Uterus (tissue), 4 donors: ENCODE data around the gene CCDC106. TPM values are rescaled to one million over a fixed set of nuclear protein-coding genes. Genes with fewer than 3 reads are reported as not detected.
A peak's percentile ranks its signal among the peaks of the same experiment; 100 is the strongest.

Experiments used
- DNase-seq, 2 donors: peaks; one replicate each; pipeline ENCODE4 v3.0.0-alpha.2; 2019 to 2020
- H3K27ac ChIP-seq, 2 donors: fragments of 200-600 bp; sonication (generic); 1 replicate in 1 of 2; 2 replicates in 1 of 2; pipeline ENCODE4 v1.5.1; 2016 to 2018
- H3K27me3 ChIP-seq, 2 donors: fragments of 200-600 bp; sonication (generic); one replicate each; pipeline ENCODE4 v1.5.1; 2018 to 2019; ENCODE audit warnings: control low read depth in 1 of 2
- H3K36me3 ChIP-seq, 2 donors: fragments of 200-600 bp; sonication (generic); one replicate each; pipeline ENCODE4 v1.5.1; 2019; ENCODE audit warnings: control low read depth in 1 of 2
- H3K4me1 ChIP-seq, 2 donors: fragments of 200-600 bp; sonication (generic); one replicate each; pipeline ENCODE4 v1.5.1; 2018 to 2019; ENCODE audit warnings: control low read depth in 1 of 2
- H3K4me3 ChIP-seq, 2 donors: fragments of 200-600 bp; sonication (generic); 1 replicate in 1 of 2; 2 replicates in 1 of 2; pipeline ENCODE4 v1.5.1; 2018 to 2019; ENCODE audit warnings: mild to moderate bottlenecking in 1 of 2
- H3K9me3 ChIP-seq, 2 donors: fragments of 200-600 bp; sonication (generic); one replicate each; pipeline ENCODE4 v1.5.1; 2019; ENCODE audit warnings: control low read depth in 1 of 2
- POLR2A ChIP-seq, 2 donors: fragments of 450-650 bp; IDR thresholded peaks; one replicate each; pipeline ENCODE4 v1.6.1; 2016; ENCODE audit warnings: antibody characterized with exemption in 2 of 2, mild to moderate bottlenecking in 1 of 2, moderate library complexity in 1 of 2
- intact Hi-C: fragments of 100-400 bp; cut with DNase I; formaldehyde crosslinking; loops from one replicate; pipeline ENCODE4 v1.15.1; 2023; ENCODE audit warnings: low total_unique reads
- total RNA-seq, 4 donors: library from RNA; depleted of rRNA in 3 of 4; stranded (reverse); fragments of >200 nt in 3 of 4; gene quantifications; one replicate each; pipeline versions ENCODE4 v1.1.0 to v1.2.4, GENCODE V29; 2014 to 2023
- TF ChIP-seq, protein P1 (sequence below), 4 experiments: fragments of 200-600 bp in 2 of 4; fragments of 450-650 bp in 2 of 4; sonication (generic) in 2 of 4; IDR thresholded peaks; one replicate each; pipeline ENCODE4 v1.5.1; 2016 to 2019; ENCODE audit warnings: antibody characterized with exemption in 4 of 4, mild to moderate bottlenecking in 2 of 4, moderate library complexity in 1 of 4
- donor health status: DM: yes; HTN: yes; CAD: no.

CCDC106 gene
- total RNA-seq, 4 donors from 2014 or later, result 2.9 to 25.0 (median 6.7) TPM

DNA sequence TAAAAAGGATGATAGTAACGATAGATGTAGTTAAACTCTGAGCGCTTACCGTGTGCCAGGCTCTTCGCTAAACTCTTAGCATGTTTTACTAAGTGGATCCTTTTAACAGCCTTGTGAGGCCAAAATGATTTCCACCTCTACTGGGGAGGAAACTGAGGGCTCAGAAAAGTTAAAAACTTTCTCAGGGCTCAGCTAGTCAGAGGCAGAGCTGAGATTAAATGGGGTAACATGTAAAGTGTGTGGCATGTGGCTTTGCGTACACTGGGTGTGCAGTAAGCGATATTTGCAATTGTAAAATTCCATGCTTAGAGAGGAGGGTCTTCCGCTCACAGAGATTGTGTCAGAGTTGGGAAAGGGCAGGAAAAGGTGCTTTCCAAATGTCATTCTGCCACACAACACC lies 8.5 kb downstream of the CCDC106 start:
- intact Hi-C loops, result no loop called here
- Histone ChIP-seq H3K27ac (no peak overlapping the region), H3K4me3 (peak overlapping the region; percentile 80 to 95), H3K9me3 (no peaks in the 10 kb centered on the region), H3K4me1 (peaks cover 15 to 42% of the 10 kb centered on the region in 2 donors), H3K27me3 (no peaks in the 10 kb centered on the region), H3K36me3 (no peaks in the 10 kb centered on the region)
- DNase-seq, result no peak
- TF ChIP-seq, protein P1, sequence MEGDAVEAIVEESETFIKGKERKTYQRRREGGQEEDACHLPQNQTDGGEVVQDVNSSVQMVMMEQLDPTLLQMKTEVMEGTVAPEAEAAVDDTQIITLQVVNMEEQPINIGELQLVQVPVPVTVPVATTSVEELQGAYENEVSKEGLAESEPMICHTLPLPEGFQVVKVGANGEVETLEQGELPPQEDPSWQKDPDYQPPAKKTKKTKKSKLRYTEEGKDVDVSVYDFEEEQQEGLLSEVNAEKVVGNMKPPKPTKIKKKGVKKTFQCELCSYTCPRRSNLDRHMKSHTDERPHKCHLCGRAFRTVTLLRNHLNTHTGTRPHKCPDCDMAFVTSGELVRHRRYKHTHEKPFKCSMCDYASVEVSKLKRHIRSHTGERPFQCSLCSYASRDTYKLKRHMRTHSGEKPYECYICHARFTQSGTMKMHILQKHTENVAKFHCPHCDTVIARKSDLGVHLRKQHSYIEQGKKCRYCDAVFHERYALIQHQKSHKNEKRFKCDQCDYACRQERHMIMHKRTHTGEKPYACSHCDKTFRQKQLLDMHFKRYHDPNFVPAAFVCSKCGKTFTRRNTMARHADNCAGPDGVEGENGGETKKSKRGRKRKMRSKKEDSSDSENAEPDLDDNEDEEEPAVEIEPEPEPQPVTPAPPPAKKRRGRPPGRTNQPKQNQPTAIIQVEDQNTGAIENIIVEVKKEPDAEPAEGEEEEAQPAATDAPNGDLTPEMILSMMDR (IDR thresholded peaks at IDR 0.05), result no peak
- TF ChIP-seq POLR2A (IDR thresholded peaks at IDR 0.05), result no peak

DNA sequence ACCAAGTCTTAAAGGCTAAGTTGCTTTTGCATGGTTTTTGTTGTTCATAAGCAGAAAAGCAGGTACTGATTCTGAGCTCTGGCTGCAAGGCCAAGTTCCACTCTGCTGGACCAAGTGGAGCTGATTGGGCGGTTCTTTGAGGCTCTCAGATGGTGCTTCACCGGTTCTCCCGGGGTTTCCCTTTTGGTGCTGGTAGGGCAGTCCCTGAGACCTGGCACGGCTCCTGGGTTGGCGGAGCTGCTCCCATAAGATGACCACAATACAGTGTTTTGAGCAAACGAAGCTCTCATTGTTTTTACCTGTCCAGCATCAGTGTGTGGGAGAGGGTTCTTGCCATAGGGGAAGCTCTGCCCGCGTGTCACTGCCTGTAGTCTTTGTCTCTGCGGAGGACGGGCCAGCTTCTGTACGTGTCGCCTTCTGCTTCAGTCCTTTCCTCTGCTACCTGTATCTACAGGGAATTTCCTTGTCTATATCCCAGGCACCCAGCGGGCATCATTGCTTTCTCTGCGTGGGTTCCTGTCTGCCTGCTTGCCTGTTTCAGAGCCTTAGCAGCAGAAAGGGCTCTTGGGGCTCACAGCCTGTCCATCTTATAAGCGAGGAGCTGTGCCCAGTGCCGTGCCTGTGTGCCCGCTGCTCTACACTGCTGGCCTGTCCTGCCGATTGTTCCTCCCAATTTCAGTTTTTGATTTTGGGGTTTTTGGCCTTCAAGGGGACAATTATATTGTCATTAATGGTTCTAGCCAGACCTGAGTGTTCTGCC lies 9.2 kb downstream of the CCDC106 start:
- DNase-seq, result no peak
- Histone ChIP-seq H3K27me3 (no peaks in the 10 kb centered on the region), H3K9me3 (no peaks in the 10 kb centered on the region), H3K4me3 (peak overlapping the region in 1 of 2 donors; percentile 1), H3K4me1 (peaks cover 15 to 42% of the 10 kb centered on the region in 2 donors), H3K27ac (no peak overlapping the region), H3K36me3 (no peaks in the 10 kb centered on the region)
- TF ChIP-seq, protein P1 (IDR thresholded peaks at IDR 0.05), result no peak
- no peak for TF ChIP-seq POLR2A (IDR thresholded peaks at IDR 0.05)
- intact Hi-C loops, result no loop called here

DNA sequence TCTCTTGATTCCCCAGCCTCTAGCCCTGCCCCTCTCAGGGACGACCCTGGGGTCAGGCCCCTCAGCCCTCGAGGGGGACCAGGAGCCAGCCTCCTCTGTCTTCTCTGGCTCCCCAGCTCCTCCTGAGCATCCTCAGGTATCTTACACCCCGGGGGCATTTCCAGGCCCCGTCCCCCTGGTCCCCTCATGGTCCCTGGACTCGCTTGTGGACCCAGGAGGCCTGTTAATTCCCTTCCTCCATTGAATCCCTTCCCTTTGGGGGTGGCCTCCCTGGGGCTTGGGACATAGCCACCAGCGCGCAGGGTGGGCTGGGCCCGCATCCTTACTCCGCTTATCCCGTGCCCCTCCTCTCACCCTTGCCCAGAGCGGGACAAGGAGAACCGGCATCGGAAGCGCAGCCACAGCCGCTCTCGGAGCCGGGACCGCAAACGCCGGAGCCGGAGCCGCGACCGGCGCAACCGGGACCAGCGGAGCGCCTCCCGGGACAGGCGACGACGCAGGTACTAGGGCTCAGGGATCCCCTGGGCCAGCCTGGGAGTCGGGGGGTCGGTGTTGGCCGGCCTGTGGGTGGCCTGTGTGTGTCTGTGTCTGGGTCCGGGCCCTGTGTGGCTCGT lies 10.9 kb downstream of the CCDC106 start:
- Histone ChIP-seq H3K27ac (no peak overlapping the region), H3K36me3 (no peaks in the 10 kb centered on the region), H3K9me3 (no peaks in the 10 kb centered on the region), H3K4me1 (peaks cover 15 to 42% of the 10 kb centered on the region in 2 donors), H3K4me3 (no peak overlapping the region), H3K27me3 (no peaks in the 10 kb centered on the region)
- intact Hi-C loops, result no loop called here
- DNase-seq, result no peak
- TF ChIP-seq, protein P1 (IDR thresholded peaks at IDR 0.05), result no peak
- TF ChIP-seq POLR2A (IDR thresholded peaks at IDR 0.05), result no peak

DNA sequence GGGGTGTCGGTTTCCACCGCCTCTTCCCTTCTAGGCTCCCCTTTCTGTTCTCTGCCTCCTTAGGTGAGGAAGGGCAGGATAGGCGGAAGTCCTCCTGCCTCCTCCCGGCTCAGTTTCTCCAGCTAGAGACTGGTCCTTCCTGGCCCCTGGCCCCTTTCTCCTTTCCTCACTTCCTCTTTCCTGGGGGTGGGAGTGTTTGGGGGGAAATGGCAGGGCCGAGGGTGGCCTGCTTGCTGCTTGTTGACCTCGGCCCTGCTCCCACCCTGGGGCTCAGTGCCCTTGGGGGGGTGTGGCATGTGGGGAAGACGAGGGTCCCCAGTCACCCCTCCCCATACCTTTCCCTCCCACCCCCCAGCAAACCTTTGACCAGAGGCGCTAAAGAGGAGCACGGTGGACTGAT lies 11.8 kb downstream of the CCDC106 start:
- Histone ChIP-seq H3K4me1 (peaks cover 15 to 42% of the 10 kb centered on the region in 2 donors), H3K9me3 (no peaks in the 10 kb centered on the region), H3K27me3 (no peaks in the 10 kb centered on the region), H3K36me3 (no peaks in the 10 kb centered on the region), H3K4me3 (no peak overlapping the region), H3K27ac (no peak overlapping the region)
- DNase-seq, result no peak
- intact Hi-C loops, result no loop called here
- no peak for TF ChIP-seq POLR2A (IDR thresholded peaks at IDR 0.05)
- TF ChIP-seq, protein P1 (IDR thresholded peaks at IDR 0.05), result no peak

DNA sequence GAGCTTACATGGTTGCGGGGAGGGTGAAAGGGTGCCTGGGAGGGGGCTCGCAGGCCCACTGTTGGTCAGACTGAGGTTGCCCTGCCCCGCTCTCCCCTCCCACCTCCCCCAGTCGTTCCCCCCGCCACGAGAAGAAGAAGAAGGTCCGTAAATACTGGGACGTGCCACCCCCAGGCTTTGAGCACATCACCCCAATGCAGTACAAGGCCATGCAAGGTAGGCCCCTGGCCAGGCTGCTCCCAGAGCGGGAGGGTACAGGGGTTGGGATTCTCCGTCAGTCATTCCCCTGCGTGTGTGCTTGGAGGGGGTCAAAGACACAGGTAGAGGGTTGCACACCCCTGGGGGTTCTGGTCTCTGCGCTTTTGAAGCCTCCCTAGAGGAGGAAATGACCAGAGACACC lies 12.4 kb downstream of the CCDC106 start:
- Histone ChIP-seq H3K9me3 (no peaks in the 10 kb centered on the region), H3K36me3 (no peaks in the 10 kb centered on the region), H3K27me3 (no peaks in the 10 kb centered on the region), H3K4me3 (no peak overlapping the region), H3K27ac (no peak overlapping the region), H3K4me1 (peaks cover 15 to 42% of the 10 kb centered on the region in 2 donors)
- intact Hi-C loops, result no loop called here
- no peak for TF ChIP-seq POLR2A (IDR thresholded peaks at IDR 0.05)
- TF ChIP-seq, protein P1 (IDR thresholded peaks at IDR 0.05), result no peak
- DNase-seq, result no peak
